Activated CD8-positive, alpha-beta memory T cell treated with anti-CD3 and anti-CD28 coated beads, Interleukin-2, amount 10 ng/mL, durations not matched to agents 7 days and 5 days (primary cell): ENCODE data around the gene PEX7. TPM values are rescaled to one million over a fixed set of nuclear protein-coding genes. Genes with fewer than 3 reads are reported as not detected.
"Not testable (repeated sequence)": the region's sequence is repeated elsewhere in the genome, so short reads cannot be mapped to it uniquely, and the experiment has no call there.

Source experiments
- ATAC-seq: fragments of 150-1000 bp; cut with Tn5 transposase; one replicate; pipeline ENCODE4 v1.10.0; 2021; ENCODE audit warnings: moderate library complexity
- CTCF ChIA-PET: fragments of 350-600 bp; sonication (Branson Sonifier 250); formaldehyde crosslinking; loops from one replicate; lab custom pipeline; 2021; ENCODE audit warnings: antibody characterized with exemption; lab: Charles Lee
- DNase-seq: peaks from one replicate; pipeline ENCODE4 v3.0.0-alpha.2; 2020
- H3K27ac Mint-ChIP-seq: one replicate; pipeline ENCODE4 v1.8.0; 2021; ENCODE audit warnings: mild to moderate bottlenecking, mixed read lengths
- H3K27me3 Mint-ChIP-seq: one replicate; pipeline ENCODE4 v1.8.0; 2021; ENCODE audit warnings: mixed read lengths
- H3K36me3 Mint-ChIP-seq: one replicate; pipeline ENCODE4 v1.8.0; 2021; ENCODE audit warnings: mild to moderate bottlenecking, mixed read lengths
- H3K4me1 Mint-ChIP-seq: one replicate; pipeline ENCODE4 v1.8.0; 2021; ENCODE audit warnings: mixed read lengths
- H3K4me3 Mint-ChIP-seq: one replicate; pipeline ENCODE4 v1.8.0; 2021; ENCODE audit warnings: mild to moderate bottlenecking, moderate library complexity, mixed read lengths
- H3K9me3 Mint-ChIP-seq: one replicate; pipeline ENCODE4 v1.8.0; 2022; ENCODE audit warnings: low read depth, mixed read lengths
- total RNA-seq, 2 experiments: library from RNA; stranded (reverse); gene quantifications; one replicate each; pipeline ENCODE4 v1.2.3, GENCODE V29; 2021

The PEX7 gene
- total RNA-seq, 2 experiments from 2014 or later = 3.5 TPM

DNA sequence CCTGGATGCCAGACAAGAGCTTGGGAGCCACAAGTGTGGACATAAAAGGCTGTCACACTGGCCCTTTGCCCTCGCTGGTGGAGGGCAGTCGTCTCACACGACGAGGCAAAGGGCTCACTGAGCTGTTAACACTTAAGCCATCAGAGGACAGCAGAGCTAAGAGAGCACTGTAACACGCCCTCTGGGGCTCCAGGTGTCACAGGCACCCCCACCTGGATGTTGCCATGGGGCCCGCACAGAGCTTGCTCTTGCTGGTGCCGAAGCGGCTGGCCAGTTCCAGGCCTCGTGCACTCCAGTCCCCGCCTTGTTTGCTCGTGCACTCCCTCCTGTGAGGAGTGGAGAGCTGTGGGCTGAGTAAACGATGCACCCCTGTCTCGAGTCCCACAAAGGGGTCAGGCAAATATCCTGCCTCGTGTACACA, 137.1 kb downstream of the PEX7 start:
- H3K27ac Mint-ChIP-seq = no peak overlapping the region
- DNase-seq (no peak), ATAC-seq (no peak)
- H3K27me3 Mint-ChIP-seq = peaks cover 44% of the 10 kb centered on the region
- no peak overlapping the region for H3K4me3 Mint-ChIP-seq
- CTCF ChIA-PET = no interaction called here
- peaks cover 6% of the 10 kb centered on the region for H3K4me1 Mint-ChIP-seq
- no peaks in the 10 kb centered on the region for H3K36me3 Mint-ChIP-seq
- H3K9me3 Mint-ChIP-seq = no peaks in the 10 kb centered on the region

DNA sequence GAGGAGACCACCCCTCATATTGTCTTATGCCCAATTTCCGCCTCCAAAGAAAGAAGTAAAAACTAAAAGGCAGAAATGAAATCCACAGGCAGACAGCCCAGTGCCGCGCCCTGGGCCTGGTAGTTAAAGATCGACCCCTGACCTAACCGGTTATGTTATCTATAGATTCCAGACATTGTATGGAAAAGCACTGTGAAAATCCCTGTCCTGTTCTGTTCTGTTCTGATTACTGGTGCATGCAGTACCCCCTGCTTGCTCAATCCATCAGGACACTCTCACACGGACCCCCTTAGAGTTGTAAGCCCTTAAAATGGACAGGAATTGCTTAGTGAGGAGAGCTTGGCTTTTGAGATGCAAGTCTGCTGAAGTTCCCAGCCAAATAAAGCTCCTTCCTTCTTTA, 137.5 kb downstream of the PEX7 start:
- H3K4me3 Mint-ChIP-seq, H3K27ac Mint-ChIP-seq, DNase-seq, H3K36me3 Mint-ChIP-seq, H3K4me1 Mint-ChIP-seq, H3K9me3 Mint-ChIP-seq, ATAC-seq: not testable (repeated sequence)
- peaks cover 45% of the 10 kb centered on the region for H3K27me3 Mint-ChIP-seq
- CTCF ChIA-PET = interaction anchor here (1.6 kb wide), 1 partner anchor 13 kb away, joined by 4 read pairs; no protein-coding TSS in a partner anchor

DNA sequence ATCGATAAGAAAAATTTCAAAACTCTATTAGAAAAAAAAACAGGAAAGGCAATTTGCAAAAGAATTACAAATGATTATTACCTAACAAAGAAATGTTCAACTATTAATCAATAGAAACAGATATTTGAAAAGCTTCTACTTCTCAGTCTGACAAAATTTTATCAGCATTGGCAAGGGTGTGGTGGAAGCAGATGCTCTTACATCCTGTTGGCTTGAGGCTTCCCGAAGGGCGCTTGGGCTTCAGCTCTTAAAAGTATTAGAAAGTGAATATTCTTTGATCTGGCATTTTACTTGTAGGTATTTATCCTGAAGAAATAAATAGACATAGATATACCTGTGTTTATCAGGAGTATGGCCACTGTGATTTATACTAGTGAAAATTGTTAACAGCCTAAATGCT, 138.4 kb downstream of the PEX7 start:
- CTCF ChIA-PET = interaction anchor here (1.6 kb wide), 1 partner anchor 12 kb away, joined by 4 read pairs; no protein-coding TSS in a partner anchor
- no peaks in the 10 kb centered on the region for H3K9me3 Mint-ChIP-seq

DNA sequence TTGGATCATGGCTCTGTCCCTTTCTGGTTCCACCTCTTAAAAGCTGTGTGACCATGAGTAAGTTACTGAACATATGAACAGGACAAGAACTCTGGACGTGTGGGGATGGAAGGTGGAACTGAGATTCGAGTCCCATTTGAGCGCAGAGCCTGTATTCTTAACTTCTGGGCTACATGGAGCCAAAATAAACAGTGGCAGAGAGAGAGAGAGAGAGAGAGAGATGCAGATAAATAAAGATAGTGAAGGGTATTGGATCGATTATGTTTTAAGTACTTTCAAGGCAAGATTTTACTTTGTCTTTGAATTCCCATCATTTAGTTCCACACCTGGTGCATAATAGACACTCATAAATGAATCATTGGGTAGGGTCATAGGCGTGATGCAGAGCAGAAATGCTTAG, 139.5 kb downstream of the PEX7 start:
- Mint-ChIP-seq H3K4me3 (no peak overlapping the region), H3K36me3 (no peaks in the 10 kb centered on the region), H3K27ac (no peak overlapping the region)

More for the DNA sequence above, 138.4 kb downstream of the PEX7 start:
- Mint-ChIP-seq H3K4me1 (peaks cover 6% of the 10 kb centered on the region), H3K27me3 (peaks cover 42% of the 10 kb centered on the region), H3K4me3 (no peak overlapping the region), H3K27ac (no peak overlapping the region), H3K36me3 (no peaks in the 10 kb centered on the region)
- ATAC-seq (no peak), DNase-seq (no peak)

DNA sequence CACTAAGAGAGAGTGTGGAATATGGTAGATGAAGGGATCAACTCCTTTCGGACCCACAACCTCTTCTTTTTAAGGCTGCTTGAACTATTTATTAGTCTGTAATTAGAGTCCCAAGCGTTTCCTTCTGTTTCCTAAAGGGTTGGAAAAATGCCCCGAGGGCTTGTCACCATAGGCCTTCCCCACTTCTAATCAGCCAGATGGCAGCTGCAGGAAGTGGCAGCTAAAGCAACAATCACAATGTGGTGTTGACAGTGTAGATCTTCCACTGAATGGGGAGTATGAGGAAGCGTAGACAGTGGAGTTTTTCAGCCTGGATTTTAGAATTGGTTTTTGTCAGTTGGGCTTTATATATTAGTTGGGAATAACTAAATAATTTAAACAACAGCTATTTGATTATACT, 140.3 kb downstream of the PEX7 start:
- Mint-ChIP-seq H3K9me3 (no peaks in the 10 kb centered on the region), H3K4me3 (no peak overlapping the region), H3K27me3 (peaks cover 52% of the 10 kb centered on the region), H3K27ac (no peak overlapping the region), H3K36me3 (no peaks in the 10 kb centered on the region), H3K4me1 (peaks cover under 1% of the 10 kb centered on the region)
- CTCF ChIA-PET = no interaction called here
- ATAC-seq = no peak
- no peak for DNase-seq

More for the DNA sequence above, 139.5 kb downstream of the PEX7 start:
- DNase-seq = no peak
- H3K9me3 Mint-ChIP-seq = no peaks in the 10 kb centered on the region
- no peak for ATAC-seq
- H3K4me1 Mint-ChIP-seq = peaks cover 4% of the 10 kb centered on the region
- CTCF ChIA-PET = no interaction called here
- peaks cover 49% of the 10 kb centered on the region for H3K27me3 Mint-ChIP-seq

DNA sequence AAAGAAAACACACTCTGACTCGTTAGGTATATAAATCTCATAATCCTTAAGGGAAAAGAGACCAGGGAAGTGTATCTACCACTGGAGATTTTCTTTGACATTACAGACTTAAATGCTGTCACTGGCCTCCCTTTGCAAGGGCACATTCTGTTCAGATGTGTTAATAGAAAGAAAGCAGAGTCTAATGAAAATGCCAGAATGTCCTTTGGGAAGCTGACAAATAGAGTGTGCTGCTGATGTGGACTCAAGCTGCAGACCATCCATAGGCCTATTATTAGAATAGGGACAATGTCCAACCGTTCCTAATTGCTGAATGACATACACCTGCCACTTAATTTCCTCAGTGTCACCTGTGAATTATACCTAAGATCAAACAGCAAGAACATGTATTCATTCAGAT, 140.9 kb downstream of the PEX7 start:
- CTCF ChIA-PET = no interaction called here

More for the DNA sequence above, 140.9 kb downstream of the PEX7 start:
- H3K4me3 Mint-ChIP-seq = no peak overlapping the region
- no peak overlapping the region for H3K27ac Mint-ChIP-seq
- H3K9me3 Mint-ChIP-seq = no peaks in the 10 kb centered on the region
- ATAC-seq = no peak
- no peaks in the 10 kb centered on the region for H3K36me3 Mint-ChIP-seq
- no peak for DNase-seq
- H3K4me1 Mint-ChIP-seq = peaks cover 5% of the 10 kb centered on the region
- H3K27me3 Mint-ChIP-seq = peaks cover 53% of the 10 kb centered on the region

Other genes with a start within 250 kb of the PEX7 start
- 10 to 100 TPM; 18.3 to 21.7 TPM for gene MAP3K5, start 30.1 kb upstream of the PEX7 start, total RNA-seq
- not detected for gene SLC35D3, start 99.7 kb downstream of the PEX7 start, total RNA-seq
- not detected for gene IL20RA, start 222.4 kb downstream of the PEX7 start, total RNA-seq